Kidney (tissue), 14 donors: ENCODE results near the gene MFRP. TPM values are rescaled to one million over a fixed set of nuclear protein-coding genes. Genes with fewer than 3 reads are reported as not detected.

ENCODE experiments used
- DNase-seq, 5 donors: peaks; one replicate each; pipeline ENCODE4 v3.0.0-alpha.2; 2013 to 2020
- FAIRE-seq: peaks from 2 replicates; lab custom pipeline; 2012; peaks lifted over from hg19 to GRCh38; lab: Jason Lieb, UNC
- H3K27ac ChIP-seq, 2 donors: one replicate each; pipeline ENCODE4 v1.7.0; 2013; ENCODE audit warnings: low read depth in 2 of 2, low read length in 2 of 2, inconsistent platforms in 1 of 2
- H3K27me3 ChIP-seq: one replicate; pipeline ENCODE4 v1.7.1; 2013; ENCODE audit warnings: low read length, inconsistent platforms; ENCODE audit not compliant: control insufficient read depth, insufficient read depth
- H3K36me3 ChIP-seq, 3 donors: one replicate each; pipeline versions ENCODE4 v1.7.0 to v1.7.1; 2013; ENCODE audit warnings: low read length in 3 of 3, control low read depth in 1 of 3, inconsistent platforms in 1 of 3; ENCODE audit not compliant: insufficient read depth in 3 of 3, control insufficient read depth in 2 of 3
- H3K4me1 ChIP-seq, 3 donors: one replicate each; pipeline versions ENCODE4 v1.7.0 to v1.7.1; 2013; ENCODE audit warnings: low read length in 3 of 3, inconsistent platforms in 1 of 3, low read depth in 1 of 3; ENCODE audit not compliant: control insufficient read depth in 2 of 3, insufficient read depth in 2 of 3
- H3K4me3 ChIP-seq, 3 donors: one replicate each; pipeline versions ENCODE4 v1.7.0 to v1.8.1; 2013; ENCODE audit warnings: low read length in 3 of 3, control low read depth in 1 of 3, inconsistent platforms in 1 of 3
- H3K9ac ChIP-seq, 3 donors: one replicate each; pipeline versions ENCODE4 v1.7.0 to v1.7.1; 2013; ENCODE audit warnings: low read length in 3 of 3, control low read depth in 1 of 3, inconsistent platforms in 1 of 3
- H3K9me3 ChIP-seq, 3 donors: one replicate each; pipeline versions ENCODE4 v1.7.0 to v1.7.1; 2013; ENCODE audit warnings: low read length in 3 of 3, control low read depth in 1 of 3, inconsistent platforms in 1 of 3; ENCODE audit not compliant: control insufficient read depth in 2 of 3, insufficient read depth in 1 of 3
- CTCF ChIP-seq: IDR thresholded peaks from 3 replicates; pipeline ENCODE4 v1.5.1; 2012; ENCODE audit warnings: mild to moderate bottlenecking, moderate library complexity, borderline replicate concordance; ENCODE audit not compliant: insufficient read depth; ENCODE audit errors: extremely low read depth
- intact Hi-C: fragments of 100-400 bp; cut with DNase I; formaldehyde crosslinking; loops from one replicate; pipeline ENCODE4 v1.11.1; 2022
- polyA plus RNA-seq: library from polyadenylated mRNA; stranded (reverse); fragments of 350-450 nt; fragmentation: Illumina TruSeq; extraction: RNeasy Lipid Tissue Mini Kit (QIAGEN cat#74804); gene quantifications from one replicate; pipeline ENCODE4 v1.2.3, GENCODE V29; 2014; ENCODE audit warnings: low read depth, low replicate concordance; ENCODE audit not compliant: insufficient read depth
- total RNA-seq: library from RNA; stranded (reverse); fragmentation: NEBNext Ultra II Directional; extraction: Animal tissue kit (Norgen Biotek cat#: 25700); gene quantifications from one replicate; pipeline ENCODE4 v1.2.1, GENCODE V29; 2021
- donor health status: control.
- donor health status: control.
- donor health status: control.
- donor health status: control.
- donor health status: control.
- donor health status: DM: yes; HTN: yes; CAD: no.
- donor health status: Normal renal cell carcinoma (clear cell type).

MFRP gene
- total and polyA plus RNA-seq, 2 donors from 2014 or later: not detected

GRCh38 chr11:119338965-119339588 is 7.4 kb downstream of the MFRP start:
- H3K9me3 ChIP-seq: no peaks in the 10 kb centered on the region
- peak in 2 of 5 donors; percentile 70 to 77 for DNase-seq
- no peaks in the 10 kb centered on the region for H3K36me3 ChIP-seq
- H3K27me3 ChIP-seq: no peaks in the 10 kb centered on the region
- peak overlapping the region in 1 of 3 donors; percentile 29 for H3K9ac ChIP-seq
- TF ChIP-seq CTCF: no peak
- H3K4me1 ChIP-seq: peaks cover 0 to 33% (median 14%) of the 10 kb centered on the region in 3 donors
- intact Hi-C loops: no loop called here
- H3K4me3 ChIP-seq: peak overlapping the region in 2 of 3 donors; percentile 6 to 56
- no peak for FAIRE-seq
- peak overlapping the region; percentile 80 to 82 for H3K27ac ChIP-seq

- intact Hi-C loops: no loop called here
- Histone ChIP-seq H3K9ac (peak overlapping the region in 1 of 3 donors; percentile 40), H3K27me3 (no peaks in the 10 kb centered on the region), H3K27ac (no peak overlapping the region), H3K4me1 (peaks cover 0 to 35% (median 14%) of the 10 kb centered on the region in 3 donors), H3K4me3 (peak overlapping the region in 1 of 3 donors; percentile 56), H3K36me3 (no peaks in the 10 kb centered on the region), H3K9me3 (no peaks in the 10 kb centered on the region)
- DNase-seq: peak; percentile 87 to 92 (median 89)
- FAIRE-seq: no peak
- TF ChIP-seq CTCF: peak; percentile 79
These were observed 8.1 kb downstream of the MFRP start for GRCh38 chr11:119338318-119338890.

GRCh38 chr11:119337581-119338317 is 8.8 kb downstream of the MFRP start:
- Histone ChIP-seq H3K4me1 (peaks cover 0 to 35% (median 14%) of the 10 kb centered on the region in 3 donors), H3K9me3 (no peaks in the 10 kb centered on the region), H3K36me3 (no peaks in the 10 kb centered on the region), H3K4me3 (no peak overlapping the region), H3K27me3 (no peaks in the 10 kb centered on the region), H3K9ac (no peak overlapping the region), H3K27ac (no peak overlapping the region)
- FAIRE-seq (no peak), DNase-seq (peak; percentile 44 to 88 (median 64))
- TF ChIP-seq CTCF: no peak
- intact Hi-C loops: no loop called here
